Measurements from ENCODE around the gene SRRM1. TPM values are rescaled to one million over a fixed set of nuclear protein-coding genes. Genes with fewer than 3 reads are reported as not detected.

Gene SRRM1
- total and polyA plus RNA-seq, 9 of the 15 experiments (the other 6 are each of a cell fraction or from before 2014, with no cell fraction given), result 54.5 to 268 (median 115) TPM

- TF ChIP-seq ZNF592 (IDR thresholded peaks at IDR 0.05) (no peak), U2AF1 (optimal IDR thresholded peaks at IDR 0.05; ENCODE audit: low read depth, low read length) (no peak), CHD4 (IDR thresholded peaks at IDR 0.05; ENCODE audit: insufficient read depth, insufficient replicate concordance, low read depth, low read length, poor library complexity, severe bottlenecking) (no peak), MBD1 (CRISPR knock-in tag; IDR thresholded peaks at IDR 0.05) (no peak), ZNF282 (CRISPR knock-in tag; IDR thresholded peaks at IDR 0.05) (no peak), ZBTB2 (IDR thresholded peaks at IDR 0.05) (no peak), ZNF263 (CRISPR knock-in tag; IDR thresholded peaks at IDR 0.05; ENCODE audit: borderline replicate concordance) (peak; percentile 48; the same call in 1 of the 2 replicates), ZC3H8 (IDR thresholded peaks at IDR 0.05) (no peak), FOXP4 (CRISPR knock-in tag; IDR thresholded peaks at IDR 0.05; ENCODE audit: borderline replicate concordance) (no peak), ZNF518B (CRISPR knock-in tag; IDR thresholded peaks at IDR 0.05) (no peak), ZNF384 (IDR thresholded peaks at IDR 0.05; ENCODE audit: low read depth, low read length) (peak; percentile 66), NR1H2 (CRISPR knock-in tag; IDR thresholded peaks at IDR 0.05) (no peak), YY1 (IDR thresholded peaks at IDR 0.05; ENCODE audit: borderline replicate concordance in 1 of 3, control insufficient read depth in 1 of 3, extremely low read depth in 1 of 3, insufficient read depth in 3 of 3, insufficient read length in 1 of 3, insufficient replicate concordance in 2 of 3, low read depth in 1 of 3, low read length in 2 of 3) (no peak)
Measured at GRCh38 chr1:24688621-24689195, 45.6 kb downstream of the SRRM1 start (continued).
